Gastroesophageal sphincter (tissue), 3 donors: Measurements from ENCODE around the gene S100A9.
"Not testable (repeated sequence)": the region's sequence is repeated elsewhere in the genome, so short reads cannot be mapped to it uniquely, and the experiment has no call there.

Source experiments
- POLR2A ChIP-seq, 2 donors: fragments of 450-650 bp; IDR thresholded peaks; one replicate each; pipeline ENCODE4 v1.6.1; 2017; ENCODE audit warnings: antibody characterized with exemption in 2 of 2, mild to moderate bottlenecking in 2 of 2, moderate library complexity in 1 of 2
- TF ChIP-seq, protein P1 (sequence below), 4 experiments: fragments of 200-600 bp in 2 of 4; fragments of 450-650 bp in 2 of 4; sonication (generic) in 1 of 4; IDR thresholded peaks; one replicate each; pipeline ENCODE4 v1.5.1; 2017 to 2019; ENCODE audit warnings: antibody characterized with exemption in 4 of 4, mild to moderate bottlenecking in 2 of 4, moderate library complexity in 2 of 4

DNA sequence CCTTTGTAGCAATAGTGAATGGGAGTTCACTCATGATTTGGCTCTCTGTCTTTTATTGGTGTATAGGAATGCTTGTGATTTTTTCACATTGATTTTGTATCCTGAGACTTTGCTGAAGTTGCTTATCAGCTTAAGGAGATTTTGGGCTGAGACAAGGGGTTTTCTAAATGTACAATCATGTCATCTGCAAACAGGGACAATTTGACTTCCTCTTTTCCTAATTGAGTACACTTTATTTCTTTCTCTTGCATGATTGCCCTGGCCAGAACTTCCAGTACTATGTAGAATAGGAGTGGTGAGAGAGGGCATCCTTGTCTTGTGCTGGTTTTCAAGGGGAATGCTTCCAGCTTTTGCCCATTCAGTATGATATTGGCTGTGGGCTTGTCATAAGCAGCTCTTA is 41.6 kb upstream of the S100A9 start:
- TF ChIP-seq, protein P1, sequence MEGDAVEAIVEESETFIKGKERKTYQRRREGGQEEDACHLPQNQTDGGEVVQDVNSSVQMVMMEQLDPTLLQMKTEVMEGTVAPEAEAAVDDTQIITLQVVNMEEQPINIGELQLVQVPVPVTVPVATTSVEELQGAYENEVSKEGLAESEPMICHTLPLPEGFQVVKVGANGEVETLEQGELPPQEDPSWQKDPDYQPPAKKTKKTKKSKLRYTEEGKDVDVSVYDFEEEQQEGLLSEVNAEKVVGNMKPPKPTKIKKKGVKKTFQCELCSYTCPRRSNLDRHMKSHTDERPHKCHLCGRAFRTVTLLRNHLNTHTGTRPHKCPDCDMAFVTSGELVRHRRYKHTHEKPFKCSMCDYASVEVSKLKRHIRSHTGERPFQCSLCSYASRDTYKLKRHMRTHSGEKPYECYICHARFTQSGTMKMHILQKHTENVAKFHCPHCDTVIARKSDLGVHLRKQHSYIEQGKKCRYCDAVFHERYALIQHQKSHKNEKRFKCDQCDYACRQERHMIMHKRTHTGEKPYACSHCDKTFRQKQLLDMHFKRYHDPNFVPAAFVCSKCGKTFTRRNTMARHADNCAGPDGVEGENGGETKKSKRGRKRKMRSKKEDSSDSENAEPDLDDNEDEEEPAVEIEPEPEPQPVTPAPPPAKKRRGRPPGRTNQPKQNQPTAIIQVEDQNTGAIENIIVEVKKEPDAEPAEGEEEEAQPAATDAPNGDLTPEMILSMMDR (IDR thresholded peaks at IDR 0.05): not testable (repeated sequence)
- not testable (repeated sequence) for TF ChIP-seq POLR2A (IDR thresholded peaks at IDR 0.05)
